CD4-positive, alpha-beta memory T cell (primary cell): ENCODE results near the gene SLC35E1. TPM values are rescaled to one million over a fixed set of nuclear protein-coding genes. Genes with fewer than 3 reads are reported as not detected.
A peak's percentile ranks its signal among the peaks of the same experiment; 100 is the strongest.

Experiments
- CTCF ChIA-PET: fragments of 350-600 bp; sonication (Branson Sonifier 250); formaldehyde crosslinking; loops from one replicate; lab custom pipeline; 2021; ENCODE audit warnings: inconsistent platforms; ENCODE audit not compliant: partially characterized antibody; lab: Charles Lee
- POLR2A ChIA-PET: fragments of 350-600 bp; sonication (Branson Sonifier 250); formaldehyde crosslinking; loops from one replicate; lab custom pipeline; 2021; ENCODE audit not compliant: partially characterized antibody; lab: Charles Lee
- DNase-seq, 5 donors: peaks; one replicate each; pipeline versions ENCODE4 v3.0.0 to v3.0.0-alpha.2; 2020 to 2022; ENCODE audit warnings: mixed read lengths in 1 of 5
- H3K27ac ChIP-seq: one replicate; pipeline ENCODE4 v1.7.0; 2013; ENCODE audit warnings: low read depth, low read length
- H3K27me3 ChIP-seq: 2 replicates; pipeline ENCODE4 v1.7.0; 2013; ENCODE audit warnings: mild to moderate bottlenecking, low read length, moderate library complexity; ENCODE audit not compliant: insufficient read depth
- H3K36me3 ChIP-seq: 2 replicates; pipeline ENCODE4 v1.7.0; 2013; ENCODE audit warnings: mild to moderate bottlenecking, low read length, moderate library complexity; ENCODE audit not compliant: insufficient read depth
- H3K4me1 ChIP-seq: 2 replicates; pipeline ENCODE4 v1.7.0; 2013; ENCODE audit warnings: mild to moderate bottlenecking, low read length, moderate library complexity; ENCODE audit not compliant: insufficient read depth
- H3K4me3 ChIP-seq, 2 donors: one replicate each; pipeline ENCODE4 v1.7.0; 2013; ENCODE audit warnings: low read length in 2 of 2, mild to moderate bottlenecking in 1 of 2
- H3K9me3 ChIP-seq, 2 donors: one replicate each; pipeline ENCODE4 v1.7.0; 2013; ENCODE audit warnings: low read length in 2 of 2, control low read depth in 1 of 2; ENCODE audit not compliant: control insufficient read depth in 1 of 2
- H3K27ac Mint-ChIP-seq, 7 donors: one replicate each; pipeline ENCODE4 v1.8.0; 2020 to 2021; ENCODE audit warnings: mixed read lengths in 7 of 7, mild to moderate bottlenecking in 6 of 7, inconsistent platforms in 3 of 7, moderate library complexity in 3 of 7
- H3K27me3 Mint-ChIP-seq, 2 donors: one replicate each; pipeline ENCODE4 v1.8.0; 2020 to 2021; ENCODE audit warnings: mixed read lengths in 2 of 2
- H3K36me3 Mint-ChIP-seq, 2 donors: one replicate each; pipeline ENCODE4 v1.8.0; 2020 to 2021; ENCODE audit warnings: mixed read lengths in 2 of 2, inconsistent platforms in 1 of 2, mild to moderate bottlenecking in 1 of 2
- H3K4me1 Mint-ChIP-seq, 4 donors: one replicate each; pipeline ENCODE4 v1.8.0; 2020 to 2021; ENCODE audit warnings: mixed read lengths in 4 of 4, mild to moderate bottlenecking in 1 of 4
- H3K4me3 Mint-ChIP-seq, 8 donors: one replicate each; pipeline ENCODE4 v1.8.0; 2020 to 2021; ENCODE audit warnings: mixed read lengths in 8 of 8, mild to moderate bottlenecking in 7 of 8, moderate library complexity in 6 of 8, inconsistent platforms in 3 of 8
- H3K9me3 Mint-ChIP-seq, 8 donors: one replicate each; pipeline ENCODE4 v1.8.0; 2020 to 2021; ENCODE audit warnings: mixed read lengths in 8 of 8, mild to moderate bottlenecking in 5 of 8, inconsistent platforms in 3 of 8, moderate library complexity in 1 of 8
- intact Hi-C: fragments of 100-400 bp; cut with micrococcal nuclease; formaldehyde crosslinking; loops from one replicate; pipeline ENCODE4 v1.15.1; 2023
- polyA plus RNA-seq, 2 donors: library from polyadenylated mRNA; unstranded; fragments of 300-500 nt; fragmentation: Illumina TruSeq; gene quantifications; one replicate each; pipeline ENCODE4 v1.2.3, GENCODE V29; 2021
- total RNA-seq, 2 experiments: library from RNA; stranded (reverse); gene quantifications; one replicate each; pipeline ENCODE4 v1.2.3, GENCODE V29; 2021

Gene SLC35E1
- total and polyA plus RNA-seq, 4 experiments from 2014 or later, result 15.3 to 38.8 (median 35.3) TPM

GRCh38 chr19:16593181-16593580 is 21.0 kb upstream of the SLC35E1 start:
- Mint-ChIP-seq H3K4me1 (peaks cover 60 to 89% (median 76%) of the 10 kb centered on the region in 4 donors), H3K4me3 (peak overlapping the region in 1 of 8 donors; percentile 36), H3K36me3 (peaks cover 0 to 2% of the 10 kb centered on the region in 2 donors), H3K27me3 (no peaks in the 10 kb centered on the region), H3K27ac (peak overlapping the region in 5 of 7 donors; percentile 79 to 98 (median 85)), H3K9me3 (no peaks in the 10 kb centered on the region)
- Histone ChIP-seq H3K27me3 (no peaks in the 10 kb centered on the region), H3K27ac (no peak overlapping the region), H3K4me1 (peaks cover 88% of the 10 kb centered on the region), H3K36me3 (no peaks in the 10 kb centered on the region), H3K4me3 (no peak overlapping the region), H3K9me3 (no peaks in the 10 kb centered on the region)
- DNase-seq, result no peak
- POLR2A ChIA-PET, result interaction anchor here (0.7 to 1.8 kb wide), 4 partner anchors 9 to 37 kb away, joined by 3 to 6 read pairs (median 4); no protein-coding TSS in a partner anchor
- intact Hi-C loops, result no loop called here
- CTCF ChIA-PET, result interaction anchor here (1.1 to 1.2 kb wide), 2 partner anchors 19 to 50 kb away, joined by 3 read pairs; no protein-coding TSS in a partner anchor

GRCh38 chr19:16591803-16592556 is 19.8 kb upstream of the SLC35E1 start:
- Mint-ChIP-seq H3K4me1 (peaks cover 63 to 93% (median 79%) of the 10 kb centered on the region in 4 donors), H3K27ac (peak overlapping the region in 4 of 7 donors; percentile 27 to 57 (median 36)), H3K9me3 (no peaks in the 10 kb centered on the region), H3K27me3 (no peaks in the 10 kb centered on the region), H3K4me3 (no peak overlapping the region), H3K36me3 (peaks cover 0 to 2% of the 10 kb centered on the region in 2 donors)
- Histone ChIP-seq H3K4me3 (no peak overlapping the region), H3K27me3 (no peaks in the 10 kb centered on the region), H3K4me1 (peaks cover 93% of the 10 kb centered on the region), H3K36me3 (no peaks in the 10 kb centered on the region), H3K9me3 (no peaks in the 10 kb centered on the region), H3K27ac (no peak overlapping the region)
- ChIA-PET POLR2A (interaction anchor here (11.2 kb wide), 1 partner anchor 19 kb away, joined by 109 read pairs; the partner anchor contains the start of gene SLC35E1), CTCF (no interaction called here)
- intact Hi-C loops, result no loop called here
- DNase-seq, result no peak

DNA sequence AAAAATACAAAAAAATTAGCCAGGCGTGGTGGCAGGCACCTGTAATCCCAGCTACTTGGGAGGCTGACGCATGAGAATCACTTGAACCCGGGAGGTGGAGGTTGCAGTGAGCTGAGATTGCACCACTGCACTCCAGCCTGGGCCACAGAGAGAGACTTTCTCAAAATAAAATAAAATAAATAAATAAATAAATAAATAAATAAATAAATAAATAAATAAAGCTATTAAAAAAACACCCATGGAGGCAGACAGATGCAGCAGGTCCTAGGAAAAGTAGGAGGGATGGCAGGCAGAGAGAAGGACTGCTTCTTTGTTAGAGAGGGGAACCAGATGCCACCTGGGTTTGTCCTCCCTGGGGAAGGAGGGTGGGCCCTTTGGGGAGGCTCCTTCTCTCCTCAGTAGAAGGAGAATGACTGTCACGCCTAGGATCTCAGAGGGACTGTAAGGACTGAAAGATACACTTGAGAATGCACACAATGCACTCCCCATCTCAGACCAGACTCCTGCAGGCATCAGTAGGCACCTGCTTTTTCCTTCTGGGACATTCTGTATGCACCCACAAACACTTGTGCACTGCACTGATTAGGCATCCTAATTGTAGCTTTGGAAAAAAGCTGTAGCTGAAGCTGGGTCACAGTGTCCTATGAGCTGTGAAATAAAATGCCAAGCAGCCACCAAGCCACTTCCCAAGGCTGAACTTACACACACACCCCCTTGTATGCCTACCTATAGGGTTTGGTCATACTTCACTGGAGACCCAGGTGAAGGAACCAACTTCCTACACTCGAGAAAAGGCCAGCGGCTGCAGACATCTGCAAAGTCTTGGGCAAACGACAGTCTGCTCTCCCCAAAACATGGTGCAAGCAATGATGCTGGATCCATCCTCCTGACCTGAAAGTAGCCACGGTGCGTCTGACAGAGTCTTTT is 18.9 kb upstream of the SLC35E1 start:
- peak overlapping the region in 1 of 8 donors; percentile 15 for H3K4me3 Mint-ChIP-seq
- CTCF ChIA-PET, result no interaction called here
- no peak overlapping the region for H3K4me3 ChIP-seq
- H3K27ac ChIP-seq, result no peak overlapping the region
- POLR2A ChIA-PET, result interaction anchor here (11.2 kb wide), 1 partner anchor 18 kb away, joined by 109 read pairs; the partner anchor contains the start of gene SLC35E1
- no peaks in the 10 kb centered on the region for H3K27me3 ChIP-seq
- H3K27ac Mint-ChIP-seq, result peak overlapping the region in 4 of 7 donors; percentile 12 to 57 (median 32)
- intact Hi-C loops, result no loop called here
- no peaks in the 10 kb centered on the region for H3K9me3 ChIP-seq
- H3K4me1 ChIP-seq, result peaks cover 93% of the 10 kb centered on the region
- no peaks in the 10 kb centered on the region for H3K36me3 ChIP-seq
- no peaks in the 10 kb centered on the region for H3K27me3 Mint-ChIP-seq
- H3K4me1 Mint-ChIP-seq, result peaks cover 66 to 93% (median 80%) of the 10 kb centered on the region in 4 donors
- DNase-seq, result no peak
- no peaks in the 10 kb centered on the region for H3K9me3 Mint-ChIP-seq
- peaks cover 0 to 2% of the 10 kb centered on the region in 2 donors for H3K36me3 Mint-ChIP-seq

DNA sequence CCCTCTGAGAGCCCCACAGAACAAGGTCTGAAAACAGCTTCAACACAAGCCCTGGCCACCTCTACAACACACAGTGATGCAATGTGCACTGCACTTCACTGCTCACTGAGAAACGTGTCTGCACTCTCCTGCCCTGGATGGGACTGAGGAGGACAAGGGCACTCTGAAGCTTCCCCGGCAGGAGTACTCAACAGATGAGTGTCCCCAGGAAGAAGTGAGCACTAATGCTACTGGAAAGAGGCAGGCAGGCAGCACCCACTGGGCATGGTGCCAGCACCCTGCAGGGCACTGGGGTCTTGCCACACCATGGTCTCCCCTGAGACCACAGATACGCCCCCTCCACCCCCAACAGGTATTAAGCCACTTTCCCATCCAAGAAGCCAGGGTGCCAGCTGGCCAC is 17.7 kb upstream of the SLC35E1 start:
- H3K27me3 ChIP-seq, result no peaks in the 10 kb centered on the region
- no peak for DNase-seq
- Mint-ChIP-seq H3K27me3 (no peaks in the 10 kb centered on the region), H3K4me1 (peaks cover 65 to 93% (median 80%) of the 10 kb centered on the region in 4 donors), H3K27ac (peak overlapping the region; percentile 1 to 99 (median 95)), H3K4me3 (peak overlapping the region in 1 of 8 donors; percentile 25), H3K9me3 (no peaks in the 10 kb centered on the region), H3K36me3 (peaks cover 0 to 2% of the 10 kb centered on the region in 2 donors)
- H3K27ac ChIP-seq, result no peak overlapping the region
- ChIA-PET CTCF (no interaction called here), POLR2A (interaction anchor here (0.5 to 11.2 kb wide), 3 partner anchors 17 to 116 kb away, joined by 3 to 109 read pairs (median 3); partner anchors contain the start of genes MED26 and SLC35E1)
- no peaks in the 10 kb centered on the region for H3K9me3 ChIP-seq
- intact Hi-C loops, result no loop called here
- H3K4me1 ChIP-seq, result peaks cover 93% of the 10 kb centered on the region
- no peaks in the 10 kb centered on the region for H3K36me3 ChIP-seq
- H3K4me3 ChIP-seq, result no peak overlapping the region

DNA sequence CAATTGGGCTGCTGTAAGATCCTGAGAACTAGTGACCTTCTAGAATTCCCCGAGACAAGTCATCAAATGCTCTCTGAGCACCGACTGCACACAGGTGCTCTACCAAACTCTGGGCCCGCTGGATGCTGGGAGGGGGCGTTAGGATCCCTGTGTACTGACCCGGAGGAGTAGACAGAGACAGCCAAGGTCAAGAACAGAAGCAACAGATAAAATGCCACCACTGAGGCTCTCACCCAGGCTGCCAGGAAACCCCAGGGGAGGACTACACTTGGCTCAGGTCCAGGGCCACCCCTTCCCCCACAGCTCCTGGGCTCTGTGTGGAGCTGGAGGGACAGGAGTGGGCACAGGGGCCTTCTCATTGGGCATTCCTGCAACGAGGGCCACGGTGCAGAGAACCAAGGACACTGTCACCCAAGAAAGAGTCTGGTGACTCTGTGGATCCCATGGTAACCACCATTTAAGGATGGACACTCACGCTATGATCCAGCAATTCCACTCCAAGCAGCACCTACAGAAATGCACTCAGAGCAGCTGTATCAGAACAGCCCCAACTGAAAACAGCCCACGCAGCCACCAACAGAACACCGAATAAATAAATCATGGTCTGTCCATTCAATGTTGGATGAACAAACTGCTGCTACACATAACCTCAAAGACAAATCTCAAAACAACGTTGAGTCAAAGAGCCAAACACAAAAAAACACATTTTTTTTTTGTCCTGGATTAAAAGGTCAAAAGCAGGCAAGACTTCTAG is 16.8 kb upstream of the SLC35E1 start:
- H3K27me3 Mint-ChIP-seq, result no peaks in the 10 kb centered on the region
- Histone ChIP-seq H3K27me3 (no peaks in the 10 kb centered on the region), H3K27ac (peak overlapping the region; percentile 58), H3K9me3 (no peaks in the 10 kb centered on the region), H3K36me3 (no peaks in the 10 kb centered on the region), H3K4me1 (peaks cover 92% of the 10 kb centered on the region), H3K4me3 (peak overlapping the region in 1 of 2 donors; percentile 32)
- intact Hi-C loops, result no loop called here
- no peaks in the 10 kb centered on the region for H3K9me3 Mint-ChIP-seq
- H3K36me3 Mint-ChIP-seq, result peaks cover 0 to 2% of the 10 kb centered on the region in 2 donors
- ChIA-PET POLR2A (interaction anchor here (0.6 to 11.2 kb wide), 7 partner anchors 16 to 71 kb away, joined by 3 to 109 read pairs (median 19); partner anchors contain the start of genes MED26, SLC35E1, SMIM7 and TMEM38A), CTCF (no interaction called here)
- peak overlapping the region; percentile 95 to 99 (median 97) for H3K27ac Mint-ChIP-seq
- peaks cover 63 to 93% (median 78%) of the 10 kb centered on the region in 4 donors for H3K4me1 Mint-ChIP-seq
- peak overlapping the region in 6 of 8 donors; percentile 80 to 90 (median 86) for H3K4me3 Mint-ChIP-seq
- no peak for DNase-seq
